HepG2 (cell line): ENCODE data around the gene MFSD2B. TPM values are rescaled to one million over a fixed set of nuclear protein-coding genes. Genes with fewer than 3 reads are reported as not detected.
A peak's percentile ranks its signal among the peaks of the same experiment; 100 is the strongest.

ENCODE experiments used
- KAT8 ChIP-seq: IDR thresholded peaks from 2 replicates; pipeline ENCODE4 v1.6.1; 2016; ENCODE audit warnings: missing genetic modification reagents, missing compliant biosample characterization
- TRAFD1 ChIP-seq: sonication (generic); formaldehyde crosslinking; IDR thresholded peaks from 2 replicates; pipeline ENCODE4 v1.5.1; 2020; ENCODE audit warnings: missing genetic modification reagents, mild to moderate bottlenecking, borderline replicate concordance
- ZNF142 ChIP-seq: sonication (generic); formaldehyde crosslinking; IDR thresholded peaks from 2 replicates; pipeline ENCODE4 v1.4.0; 2020; ENCODE audit warnings: missing genetic modification reagents
- ZNF570 ChIP-seq: sonication (generic); formaldehyde crosslinking; IDR thresholded peaks from 2 replicates; pipeline ENCODE4 v1.4.0; 2020; ENCODE audit warnings: mild to moderate bottlenecking, missing genetic modification reagents, borderline replicate concordance
- polyA plus RNA-seq, 8 experiments: library from polyadenylated mRNA; depleted of rRNA in 3 of 8; stranded (reverse) in 7 of 8; unstranded in 1 of 8; fragments of >200 nt; fragmentation: Illumina TruSeq in 4 of 8; extraction: Trizol in 4 of 8; gene quantifications; 2 replicates each; pipeline versions ENCODE4 v1.2.1 to v1.2.3, GENCODE V29; 2011 to 2016; ENCODE audit warnings: low read depth in 4 of 8, missing spikeins in 1 of 8, mixed read lengths in 1 of 8; ENCODE audit not compliant: insufficient read depth in 1 of 8
- total RNA-seq, 5 experiments: library from RNA; depleted of rRNA; stranded (reverse); fragments of >200 nt; fragmentation: Illumina TruSeq; extraction: Trizol; gene quantifications; 2 replicates each; pipeline ENCODE4 v1.2.3, GENCODE V29; 2016; ENCODE audit warnings: low read depth in 1 of 5

Gene MFSD2B
- total and polyA plus RNA-seq, 2 of the 13 experiments (the other 11 are each of a cell fraction or from before 2014, with no cell fraction given), result 0.21 to 0.93 TPM

GRCh38 chr2:24022324-24022974, 12.6 kb downstream of the MFSD2B start (continued):
- TF ChIP-seq TRAFD1 (CRISPR knock-in tag) (no peak), ZNF570 (no peak), ZNF142 (no peak), KAT8 (CRISPR knock-in tag) (peak; percentile 72)
